GM03348 (cell line): ENCODE data around the gene ENTPD3.
"Not testable (repeated sequence)": the region's sequence is repeated elsewhere in the genome, so short reads cannot be mapped to it uniquely, and the experiment has no call there.

Source experiments
- DNase-seq: peaks from one replicate; pipeline ENCODE4 v3.0.0; 2012; ENCODE audit warnings: low spot score

The ENTPD3 gene

DNA sequence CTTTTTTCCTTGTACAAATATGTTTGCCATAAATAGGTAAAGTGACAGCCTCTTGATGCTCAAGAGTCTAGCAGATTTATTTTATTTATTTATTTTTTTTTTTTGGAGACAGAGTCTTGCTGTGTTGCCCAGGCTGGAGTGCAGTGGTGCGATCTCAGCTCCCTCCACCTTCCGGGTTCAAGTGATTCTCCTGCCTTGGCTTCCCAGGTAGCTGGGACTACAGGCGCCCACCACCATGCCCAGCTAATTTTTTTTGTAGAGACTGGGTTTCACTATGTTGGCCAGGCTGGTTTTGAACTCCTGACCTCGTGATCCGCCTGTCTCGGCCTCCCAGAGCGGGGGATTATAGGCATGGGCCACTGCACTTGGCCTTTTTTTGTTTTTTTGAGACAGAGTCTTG is 75.9 kb downstream of the ENTPD3 start:
- not testable (repeated sequence) for DNase-seq

DNA sequence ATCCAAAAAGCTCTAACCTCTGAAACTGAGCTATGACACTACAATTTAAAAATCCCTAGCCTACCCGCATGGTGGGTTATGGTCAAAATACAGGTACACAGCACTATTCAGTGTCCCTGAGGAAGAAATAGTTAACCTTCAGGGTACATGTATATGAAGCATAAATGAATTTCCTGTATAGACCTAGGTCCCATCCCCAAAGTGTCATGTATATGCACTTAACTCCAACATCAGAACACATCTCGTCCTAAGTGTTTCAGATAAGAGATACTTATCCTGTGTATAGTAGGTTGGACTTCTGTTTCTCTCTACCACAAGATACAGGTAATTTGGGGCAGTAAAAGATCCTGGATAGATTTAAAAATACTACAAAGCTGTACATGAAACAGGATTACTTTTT is 76.6 kb downstream of the ENTPD3 start:
- no peak for DNase-seq

DNA sequence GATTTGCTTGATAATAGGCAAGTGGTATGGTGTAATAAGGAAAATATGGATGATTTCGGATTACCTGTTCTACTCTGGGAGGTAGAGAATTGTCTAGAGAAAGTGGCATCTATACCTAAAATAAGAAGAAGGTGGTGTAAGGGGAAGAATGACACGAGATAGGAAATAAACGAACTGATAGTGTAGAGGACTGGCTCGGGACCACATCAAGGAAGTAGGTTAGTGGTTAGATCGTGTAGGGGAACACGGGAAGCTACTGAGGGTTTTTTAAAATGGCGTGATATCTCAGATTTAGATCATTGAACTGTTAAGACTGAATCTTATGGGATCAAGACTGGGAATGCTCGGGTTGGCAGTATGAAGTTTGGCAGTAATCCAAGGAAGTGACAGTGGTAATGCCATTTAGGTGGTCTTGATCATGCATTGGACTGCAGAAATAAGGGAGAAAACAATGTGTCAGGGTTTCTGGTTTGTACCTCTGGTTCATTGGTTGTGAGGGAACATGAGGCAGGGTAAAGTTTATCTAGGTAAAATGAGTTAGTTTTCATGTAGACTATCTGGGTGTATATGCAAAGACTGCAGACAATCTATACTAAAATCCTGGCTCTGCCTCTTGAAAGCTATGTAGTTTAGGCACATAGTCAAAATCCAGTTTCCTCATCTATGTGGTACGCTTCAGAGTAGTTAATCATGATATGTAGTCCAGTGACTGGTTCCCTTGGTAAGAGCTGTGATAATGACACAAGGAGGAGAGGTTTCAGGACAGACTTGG is 77.5 kb downstream of the ENTPD3 start:
- DNase-seq, result no peak

DNA sequence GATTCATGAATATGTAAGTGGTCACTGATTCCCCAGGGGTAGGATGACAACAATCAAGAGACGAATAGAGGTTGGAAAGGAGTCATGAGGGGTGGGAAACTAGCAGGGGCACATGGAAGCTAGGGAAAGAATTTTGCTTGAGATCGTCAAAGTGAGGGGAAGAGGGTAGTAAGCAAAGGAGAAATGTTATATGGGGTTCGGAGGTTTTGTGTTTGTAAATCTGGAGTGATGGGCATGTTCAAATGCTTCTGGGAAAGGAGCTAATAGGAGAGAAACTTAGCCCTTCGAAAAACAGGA is 78.1 kb downstream of the ENTPD3 start:
- DNase-seq, result no peak

DNA sequence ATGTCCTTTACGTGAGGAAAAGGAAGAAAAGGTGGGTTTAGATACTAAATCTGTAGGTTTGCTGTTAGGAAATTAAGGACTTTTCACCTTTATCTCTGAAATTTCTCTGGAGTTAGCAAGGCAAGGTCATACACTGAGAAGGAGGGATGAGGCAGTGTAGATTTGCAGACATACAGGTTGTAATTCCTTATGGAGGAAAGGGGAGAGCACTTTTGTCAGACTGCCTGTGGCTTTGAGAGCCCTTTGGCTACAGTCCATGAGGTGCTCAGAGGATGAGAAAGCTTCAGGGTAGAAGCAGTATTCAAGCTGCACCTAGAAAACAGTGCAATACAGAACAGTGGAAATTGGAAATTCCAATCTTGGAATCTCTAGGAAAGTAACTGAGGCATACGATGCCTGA is 78.5 kb downstream of the ENTPD3 start:
- no peak for DNase-seq

DNA sequence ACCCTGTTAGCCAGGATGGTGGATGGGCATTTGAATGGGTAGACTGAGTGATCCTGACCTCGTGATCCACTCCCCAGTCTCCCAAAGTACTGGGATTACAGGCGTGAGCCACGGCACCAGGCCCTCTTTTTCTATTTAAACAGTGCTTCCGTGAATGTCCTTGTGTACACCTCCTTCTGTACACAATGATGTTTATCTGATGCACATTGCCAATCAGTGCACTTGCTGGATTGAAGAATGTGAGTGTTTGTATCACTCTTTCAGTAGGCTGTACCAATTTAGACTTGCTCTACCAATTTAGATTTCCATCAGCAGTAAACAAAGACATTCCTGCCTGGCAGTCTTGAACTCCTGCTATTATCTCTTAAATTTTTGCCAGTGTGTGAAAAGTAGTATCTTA is 81.0 kb downstream of the ENTPD3 start:
- no peak for DNase-seq

DNA sequence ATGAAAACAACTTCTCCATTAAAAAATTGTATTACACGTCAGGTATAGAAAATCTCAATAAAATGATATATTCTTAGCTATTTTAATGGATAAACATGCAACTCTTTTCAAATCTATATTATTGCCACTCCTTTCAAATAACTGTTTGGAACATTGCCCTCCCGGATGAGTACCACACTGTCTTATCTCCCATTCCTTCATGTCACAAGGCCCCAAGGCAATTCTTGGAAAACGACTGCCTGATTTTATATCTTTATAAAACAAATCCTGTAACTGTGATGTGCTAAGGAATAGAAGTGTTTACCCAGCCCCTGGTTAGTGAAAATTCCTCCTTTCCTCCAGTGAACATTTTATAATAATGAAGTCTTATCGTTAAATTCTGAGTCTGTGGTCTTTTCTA is 83.7 kb downstream of the ENTPD3 start:
- no peak for DNase-seq

DNA sequence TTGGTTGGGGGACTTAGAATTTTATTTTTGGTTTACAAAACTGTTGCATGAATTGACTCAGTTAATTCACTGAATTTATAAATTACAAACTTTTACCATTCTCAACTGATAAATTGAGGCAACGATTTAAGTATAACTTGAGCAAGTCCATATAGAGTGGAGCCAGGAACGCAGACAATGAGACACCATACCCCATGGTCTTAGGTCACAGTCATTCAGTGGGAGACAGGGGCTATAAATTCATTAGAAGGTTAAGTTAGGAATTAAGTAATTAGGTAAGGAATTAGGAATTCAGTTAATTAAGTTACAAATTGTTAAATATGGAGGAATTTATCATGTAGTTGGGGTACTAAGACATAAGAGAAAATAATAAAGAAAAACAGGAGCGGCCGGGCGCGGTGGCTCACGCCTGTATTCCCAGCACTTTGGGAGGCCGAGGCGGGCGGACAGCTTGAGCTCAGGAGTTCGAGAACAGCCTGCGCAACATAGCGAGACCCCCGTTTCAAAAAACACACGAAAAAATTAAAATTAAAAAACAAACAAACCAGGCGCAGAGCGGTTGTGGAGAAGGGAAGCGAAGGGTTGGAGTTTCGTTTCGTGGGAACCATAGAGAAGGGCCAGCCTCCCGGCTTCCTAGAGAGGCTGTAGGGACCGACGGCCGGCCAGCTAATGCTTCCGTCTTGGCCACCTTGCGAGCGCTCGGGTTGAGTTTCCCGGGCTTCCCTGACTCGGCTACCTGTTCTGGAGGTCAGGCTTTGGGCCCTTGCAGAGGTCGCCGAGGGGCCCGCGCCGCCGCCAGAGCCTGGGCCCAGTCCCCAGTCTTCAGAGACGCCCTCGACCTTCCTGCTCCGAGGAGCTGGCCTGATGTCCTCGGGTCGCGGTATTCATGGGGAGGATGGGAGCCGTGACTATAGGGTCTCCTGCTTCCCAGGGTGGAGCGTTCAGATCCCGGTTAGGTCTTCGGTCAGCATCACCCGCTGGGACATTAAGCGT is 89.8 kb downstream of the ENTPD3 start, which contains the start of gene ZNF619:
Gene ZNF619 (plus strand): TSS at position 645 of the 993 bp plus-strand sequence. CDS start 858 bp downstream, outside the sequence.
- DNase-seq, result peak; percentile 89

DNA sequence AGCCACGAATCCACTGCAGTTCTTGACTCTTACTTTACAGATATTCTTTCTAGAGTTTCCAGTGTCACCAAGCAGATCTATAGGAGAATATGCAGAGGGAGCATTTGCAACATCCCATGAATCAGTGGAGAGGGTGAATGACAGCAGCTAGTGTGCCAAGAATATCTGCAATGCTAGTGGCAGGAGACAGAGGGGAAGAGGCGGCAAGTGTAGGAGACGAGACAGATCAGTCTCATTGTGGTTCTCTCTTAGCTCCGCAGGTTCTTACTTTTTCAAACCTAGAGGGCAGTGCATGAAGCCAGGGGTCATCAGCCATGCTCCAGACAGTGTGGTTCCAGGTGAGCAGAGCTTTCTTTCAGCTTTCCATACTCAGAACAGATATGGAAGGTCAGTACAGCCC is 90.7 kb downstream of the ENTPD3 start:
- peak; percentile 16 for DNase-seq
